Ishikawa (cell line): ENCODE data around the gene PGAM5.

ENCODE experiments used
- CEBPB ChIP-seq: IDR thresholded peaks from 2 replicates; pipeline ENCODE4 v1.6.1; 2012
- CREB1 ChIP-seq: IDR thresholded peaks from 2 replicates; pipeline ENCODE4 v1.6.1; 2012; ENCODE audit warnings: low read depth
- EGR1 ChIP-seq: IDR thresholded peaks from 2 replicates; pipeline ENCODE4 v1.6.1; 2012
- EP300 ChIP-seq: IDR thresholded peaks from 2 replicates; pipeline ENCODE4 v1.6.1; 2012; ENCODE audit warnings: borderline replicate concordance
- FOXM1 ChIP-seq: IDR thresholded peaks from 2 replicates; pipeline ENCODE4 v1.6.1; 2012; ENCODE audit warnings: low read depth, borderline replicate concordance
- MAX ChIP-seq: IDR thresholded peaks from 2 replicates; pipeline ENCODE4 v1.6.1; 2012
- NFIC ChIP-seq: IDR thresholded peaks from 2 replicates; pipeline ENCODE4 v1.6.1; 2012
- RAD21 ChIP-seq: IDR thresholded peaks from 2 replicates; pipeline ENCODE4 v1.6.1; 2012; ENCODE audit warnings: low read depth
- TAF1 ChIP-seq: IDR thresholded peaks from 2 replicates; pipeline ENCODE4 v1.6.1; 2012; ENCODE audit warnings: low read depth, mild to moderate bottlenecking
- TCF12 ChIP-seq: IDR thresholded peaks from 2 replicates; pipeline ENCODE4 v1.6.1; 2012; ENCODE audit warnings: low read depth
- TEAD4 ChIP-seq: IDR thresholded peaks from 2 replicates; pipeline ENCODE4 v1.6.1; 2012
- YY1 ChIP-seq: IDR thresholded peaks from 2 replicates; pipeline ENCODE4 v1.6.1; 2012; ENCODE audit warnings: low read depth
- ZBTB7A ChIP-seq: IDR thresholded peaks from 2 replicates; pipeline ENCODE4 v1.6.1; 2012; ENCODE audit warnings: low read depth
- TF ChIP-seq, protein P1 (sequence below): IDR thresholded peaks from 2 replicates; pipeline ENCODE4 v1.6.1; 2012
- TF ChIP-seq, protein P2 (sequence below): IDR thresholded peaks from 2 replicates; pipeline ENCODE4 v1.6.1; 2012; ENCODE audit warnings: low read depth, mild to moderate bottlenecking

PGAM5 gene

GRCh38 chr12:132726386-132726785 is 15.7 kb downstream of the PGAM5 start:
- TF ChIP-seq EGR1 (no peak), CREB1 (no peak), YY1 (no peak), TEAD4 (no peak), FOXM1 (no peak), TCF12 (no peak), NFIC (no peak), RAD21 (no peak), CEBPB (no peak), MAX (no peak), TAF1 (no peak), ZBTB7A (no peak), EP300 (no peak)
- TF ChIP-seq, protein P1, sequence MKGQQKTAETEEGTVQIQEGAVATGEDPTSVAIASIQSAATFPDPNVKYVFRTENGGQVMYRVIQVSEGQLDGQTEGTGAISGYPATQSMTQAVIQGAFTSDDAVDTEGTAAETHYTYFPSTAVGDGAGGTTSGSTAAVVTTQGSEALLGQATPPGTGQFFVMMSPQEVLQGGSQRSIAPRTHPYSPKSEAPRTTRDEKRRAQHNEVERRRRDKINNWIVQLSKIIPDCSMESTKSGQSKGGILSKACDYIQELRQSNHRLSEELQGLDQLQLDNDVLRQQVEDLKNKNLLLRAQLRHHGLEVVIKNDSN, result no peak
- TF ChIP-seq, protein P2, sequence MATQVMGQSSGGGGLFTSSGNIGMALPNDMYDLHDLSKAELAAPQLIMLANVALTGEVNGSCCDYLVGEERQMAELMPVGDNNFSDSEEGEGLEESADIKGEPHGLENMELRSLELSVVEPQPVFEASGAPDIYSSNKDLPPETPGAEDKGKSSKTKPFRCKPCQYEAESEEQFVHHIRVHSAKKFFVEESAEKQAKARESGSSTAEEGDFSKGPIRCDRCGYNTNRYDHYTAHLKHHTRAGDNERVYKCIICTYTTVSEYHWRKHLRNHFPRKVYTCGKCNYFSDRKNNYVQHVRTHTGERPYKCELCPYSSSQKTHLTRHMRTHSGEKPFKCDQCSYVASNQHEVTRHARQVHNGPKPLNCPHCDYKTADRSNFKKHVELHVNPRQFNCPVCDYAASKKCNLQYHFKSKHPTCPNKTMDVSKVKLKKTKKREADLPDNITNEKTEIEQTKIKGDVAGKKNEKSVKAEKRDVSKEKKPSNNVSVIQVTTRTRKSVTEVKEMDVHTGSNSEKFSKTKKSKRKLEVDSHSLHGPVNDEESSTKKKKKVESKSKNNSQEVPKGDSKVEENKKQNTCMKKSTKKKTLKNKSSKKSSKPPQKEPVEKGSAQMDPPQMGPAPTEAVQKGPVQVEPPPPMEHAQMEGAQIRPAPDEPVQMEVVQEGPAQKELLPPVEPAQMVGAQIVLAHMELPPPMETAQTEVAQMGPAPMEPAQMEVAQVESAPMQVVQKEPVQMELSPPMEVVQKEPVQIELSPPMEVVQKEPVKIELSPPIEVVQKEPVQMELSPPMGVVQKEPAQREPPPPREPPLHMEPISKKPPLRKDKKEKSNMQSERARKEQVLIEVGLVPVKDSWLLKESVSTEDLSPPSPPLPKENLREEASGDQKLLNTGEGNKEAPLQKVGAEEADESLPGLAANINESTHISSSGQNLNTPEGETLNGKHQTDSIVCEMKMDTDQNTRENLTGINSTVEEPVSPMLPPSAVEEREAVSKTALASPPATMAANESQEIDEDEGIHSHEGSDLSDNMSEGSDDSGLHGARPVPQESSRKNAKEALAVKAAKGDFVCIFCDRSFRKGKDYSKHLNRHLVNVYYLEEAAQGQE, result no peak

DNA sequence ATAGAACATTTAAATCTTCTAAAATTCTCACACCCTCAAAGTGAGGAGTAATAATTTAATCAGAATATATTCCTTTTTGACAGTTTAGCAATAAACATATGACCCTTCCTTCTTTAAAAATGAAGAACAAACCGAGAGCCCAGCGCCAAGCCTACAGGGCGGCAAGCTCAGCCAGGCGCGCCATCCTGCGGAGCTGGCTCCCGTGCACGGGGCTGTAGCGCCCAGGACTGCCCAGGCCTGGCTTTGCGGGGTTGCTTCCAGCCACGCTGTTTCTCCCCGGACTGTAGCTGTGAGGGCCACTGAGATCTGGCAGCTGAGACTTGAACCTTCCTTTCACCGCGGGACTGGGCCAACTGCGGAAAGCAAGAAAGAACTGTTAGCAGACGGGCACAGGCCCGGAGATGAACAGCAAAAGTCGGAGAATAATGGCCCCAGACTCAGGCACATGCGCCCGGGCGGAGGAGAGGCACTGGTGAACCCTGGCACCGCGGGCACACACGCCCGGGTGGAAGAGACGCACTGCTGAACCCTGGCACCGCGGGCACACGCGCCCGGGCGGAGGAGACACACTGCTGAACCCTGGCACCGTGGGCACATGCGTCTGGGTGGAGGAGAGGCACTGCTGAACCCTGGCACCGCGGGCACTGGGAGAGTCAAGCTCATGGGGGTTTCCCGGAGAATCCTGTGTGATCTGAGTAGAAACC is 16.6 kb downstream of the PGAM5 start:
- no peak for TF ChIP-seq MAX
- TF ChIP-seq, protein P2, result no peak
- no peak for TF ChIP-seq ZBTB7A
- TF ChIP-seq EGR1, result no peak
- no peak for TF ChIP-seq FOXM1
- TF ChIP-seq CEBPB, result no peak
- TF ChIP-seq TCF12, result no peak
- TF ChIP-seq, protein P1, result no peak
- TF ChIP-seq TAF1, result no peak
- TF ChIP-seq NFIC, result no peak
- TF ChIP-seq RAD21, result no peak
- no peak for TF ChIP-seq YY1
- TF ChIP-seq CREB1, result no peak
- no peak for TF ChIP-seq EP300
- no peak for TF ChIP-seq TEAD4

DNA sequence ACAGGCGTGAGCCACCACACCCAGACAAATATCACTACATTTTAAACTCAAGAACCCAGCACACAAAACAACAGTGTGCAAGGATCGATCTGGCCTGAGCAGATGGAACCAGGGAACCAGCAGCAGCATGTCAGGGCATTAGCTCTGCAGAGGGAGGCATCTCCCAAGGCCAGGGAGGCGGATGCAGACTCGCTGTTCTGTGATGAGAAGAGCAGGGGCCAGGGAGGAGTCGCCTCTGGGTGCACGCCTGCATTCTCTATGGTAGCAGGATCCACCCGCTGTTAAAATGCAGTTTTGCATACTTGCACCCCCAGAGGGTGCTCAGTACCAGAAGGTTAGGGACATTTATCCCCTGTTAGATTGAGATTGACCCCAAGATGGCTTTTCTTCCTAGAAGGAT is 17.9 kb downstream of the PGAM5 start:
- TF ChIP-seq FOXM1, result no peak
- no peak for TF ChIP-seq NFIC
- no peak for TF ChIP-seq MAX
- TF ChIP-seq CREB1, result no peak
- TF ChIP-seq, protein P2, result no peak
- TF ChIP-seq TCF12, result no peak
- no peak for TF ChIP-seq RAD21
- TF ChIP-seq, protein P1, result no peak
- no peak for TF ChIP-seq YY1
- no peak for TF ChIP-seq EGR1
- TF ChIP-seq TEAD4, result no peak
- no peak for TF ChIP-seq ZBTB7A
- TF ChIP-seq CEBPB, result no peak
- TF ChIP-seq TAF1, result no peak
